Breast epithelium (tissue), 3 donors: Measurements from ENCODE around the gene PSME4.

Experiments used
- CTCF ChIP-seq, 3 donors: fragments of 450-650 bp; IDR thresholded peaks; one replicate each; pipeline ENCODE4 v1.5.1; 2016 to 2017; ENCODE audit warnings: antibody characterized with exemption in 3 of 3, mild to moderate bottlenecking in 3 of 3, moderate library complexity in 3 of 3
- POLR2A ChIP-seq: fragments of 450-650 bp; IDR thresholded peaks from one replicate; pipeline ENCODE4 v1.6.1; 2016; ENCODE audit warnings: antibody characterized with exemption, mild to moderate bottlenecking, moderate library complexity
- POLR2AphosphoS5 ChIP-seq, 3 donors: sonication (generic); formaldehyde crosslinking; IDR thresholded peaks; one replicate each; pipeline ENCODE4 v1.6.1; 2017; ENCODE audit warnings: antibody characterized with exemption in 3 of 3

- TF ChIP-seq CTCF (IDR thresholded peaks at IDR 0.05) = no peak
- no peak for TF ChIP-seq POLR2AphosphoS5 (IDR thresholded peaks at IDR 0.05)
- TF ChIP-seq POLR2A = no peak
These were observed 69.6 kb downstream of the PSME4 start for GRCh38 chr2:53901192-53901591.
